HG03135 (cell line): ENCODE results near the gene ZNF98.

ENCODE experiments used
- ATAC-seq: cut with Tn5 transposase; IDR thresholded peaks from one replicate; pipeline ENCODE4 v1.9.1; 2021; ENCODE audit warnings: mild to moderate bottlenecking, moderate library complexity; ENCODE audit not compliant: unreplicated experiment

ZNF98 gene

GRCh38 chr19:22422211-22422610 lies at the start of gene ZNF98:
Gene ZNF98 (minus strand): TSS chr19:22422346. CDS start chr19:22422224, 122 bp downstream.
- no peak for ATAC-seq

GRCh38 chr19:22446605-22447004 lies 24.5 kb upstream of the ZNF98 start:
- no peak for ATAC-seq

- ATAC-seq = no peak
Observed at GRCh38 chr19:22438011-22438410, 15.9 kb upstream of the ZNF98 start.

- ATAC-seq = no peak
Observed at GRCh38 chr19:22427960-22428913, 6.1 kb upstream of the ZNF98 start.

- ATAC-seq = no peak
Observed at GRCh38 chr19:22427547-22427946, 5.4 kb upstream of the ZNF98 start.

GRCh38 chr19:22426901-22427300 lies 4.8 kb upstream of the ZNF98 start:
- ATAC-seq = no peak

- ATAC-seq = no peak
Observed at GRCh38 chr19:22421797-22422196, 349 bp downstream of the ZNF98 start.

- ATAC-seq = no peak
Observed at GRCh38 chr19:22354665-22355064, 67.5 kb downstream of the ZNF98 start.
